H7 (cell line): ENCODE results near the gene DAPK2. TPM values are rescaled to one million over a fixed set of nuclear protein-coding genes. Genes with fewer than 3 reads are reported as not detected.
A peak's percentile ranks its signal among the peaks of the same experiment; 100 is the strongest.
"Not testable (repeated sequence)": the region's sequence is repeated elsewhere in the genome, so short reads cannot be mapped to it uniquely, and the experiment has no call there.

Source experiments
- DNase-seq: peaks from one replicate; pipeline ENCODE4 v3.0.0; 2012
- H3K27me3 ChIP-seq: 2 replicates; pipeline ENCODE4 v1.6.0; 2011; ENCODE audit warnings: mild to moderate bottlenecking, low read length; ENCODE audit not compliant: control insufficient read depth, insufficient read depth
- H3K36me3 ChIP-seq: replicated peaks from 2 replicates; pipeline ENCODE4 v1.5.1; 2011; ENCODE audit warnings: low read length; ENCODE audit not compliant: control insufficient read depth, insufficient read depth
- H3K4me3 ChIP-seq: 2 replicates; pipeline ENCODE4 v1.5.1; 2011; ENCODE audit warnings: low read depth, mild to moderate bottlenecking, control low read depth, low read length, moderate library complexity; ENCODE audit not compliant: insufficient read depth
- total RNA-seq: library from RNA; depleted of rRNA; stranded (reverse); fragments of >200 nt; shearing (Covaris generic); gene quantifications from 2 replicates; pipeline ENCODE4 v1.2.3, GENCODE V29; 2014

DAPK2 gene
- total RNA-seq, 1 experiment from 2014 or later = 1.9 TPM

- Histone ChIP-seq H3K36me3 (peaks cover 4% of the 10 kb centered on the region), H3K4me3 (no peak overlapping the region), H3K27me3 (no peaks in the 10 kb centered on the region)
- DNase-seq = no peak
These were observed 23.8 kb upstream of the DAPK2 start for GRCh38 chr15:64070106-64070505.

GRCh38 chr15:64068133-64068532 lies 21.8 kb upstream of the DAPK2 start:
- no peak for DNase-seq

DNA sequence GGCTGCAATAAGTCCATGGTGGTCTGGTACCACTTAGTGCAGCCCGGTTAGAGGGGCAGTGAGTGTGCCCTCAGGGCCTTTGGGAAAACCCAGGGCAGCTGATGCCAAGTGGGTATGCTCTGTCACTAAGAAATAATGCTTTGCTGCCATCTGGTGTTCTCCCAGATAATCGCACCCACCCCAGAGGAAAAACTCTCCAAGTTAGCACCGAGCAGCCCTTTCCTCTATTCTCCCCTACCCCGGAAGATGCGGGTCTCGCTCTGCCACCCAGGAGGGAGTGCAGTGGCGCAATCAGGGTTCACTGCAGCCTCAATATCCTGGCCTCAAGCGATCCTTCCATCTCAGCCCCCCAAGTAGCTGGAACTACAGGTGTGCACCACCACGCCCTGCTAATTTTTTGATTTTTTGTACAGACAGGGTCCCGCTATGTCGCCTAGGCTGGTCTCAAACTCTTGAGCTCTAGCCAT lies 21.3 kb upstream of the DAPK2 start:
- Histone ChIP-seq H3K36me3 (peaks cover 4% of the 10 kb centered on the region), H3K27me3 (no peaks in the 10 kb centered on the region), H3K4me3 (no peak overlapping the region)
- DNase-seq = peak; percentile 83

More at GRCh38 chr15:64068133-64068532, 21.8 kb upstream of the DAPK2 start:
- H3K36me3 ChIP-seq = peaks cover 4% of the 10 kb centered on the region
- no peak overlapping the region for H3K4me3 ChIP-seq
- H3K27me3 ChIP-seq = no peaks in the 10 kb centered on the region

GRCh38 chr15:64066451-64066850 lies 20.2 kb upstream of the DAPK2 start:
- DNase-seq = no peak
- peaks cover 2% of the 10 kb centered on the region for H3K36me3 ChIP-seq
- no peak overlapping the region for H3K4me3 ChIP-seq
- H3K27me3 ChIP-seq = no peaks in the 10 kb centered on the region

DNA sequence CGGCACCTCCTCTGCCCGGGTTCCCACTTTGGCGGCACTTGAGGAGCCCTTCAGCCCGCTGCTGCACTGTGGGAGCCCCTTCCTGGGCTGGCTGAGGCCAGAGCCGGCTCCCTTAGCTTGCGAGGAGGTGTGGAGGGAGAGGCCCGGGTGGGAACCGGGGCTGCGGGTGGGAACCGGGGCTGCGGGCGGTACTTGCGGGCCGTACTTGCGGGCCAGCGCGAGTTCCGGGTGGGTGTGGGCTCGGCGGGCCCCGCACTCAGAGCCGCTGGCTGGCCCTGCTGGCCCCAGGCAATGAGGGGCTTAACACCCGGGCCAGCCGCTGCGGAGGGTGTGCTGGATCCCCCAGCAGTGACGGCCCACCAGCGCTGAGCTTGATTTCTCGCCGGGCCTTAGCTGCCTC lies 14.4 kb upstream of the DAPK2 start:
- H3K4me3 ChIP-seq = no peak overlapping the region
- no peaks in the 10 kb centered on the region for H3K27me3 ChIP-seq
- H3K36me3 ChIP-seq = no peaks in the 10 kb centered on the region
- DNase-seq = no peak

- H3K27me3 ChIP-seq, DNase-seq: not testable (repeated sequence)
These were observed 12.8 kb upstream of the DAPK2 start for GRCh38 chr15:64059104-64059503.

GRCh38 chr15:64058279-64058678 lies 12.0 kb upstream of the DAPK2 start:
- Histone ChIP-seq H3K4me3 (no peak overlapping the region), H3K36me3 (no peaks in the 10 kb centered on the region), H3K27me3 (no peaks in the 10 kb centered on the region)
- no peak for DNase-seq

More at GRCh38 chr15:64059104-64059503, 12.8 kb upstream of the DAPK2 start:
- not testable (repeated sequence) for H3K4me3 ChIP-seq, H3K36me3 ChIP-seq

- not testable (repeated sequence) for H3K4me3 ChIP-seq, DNase-seq, H3K36me3 ChIP-seq, H3K27me3 ChIP-seq
These were observed 7.4 kb upstream of the DAPK2 start for GRCh38 chr15:64053674-64054073.

DNA sequence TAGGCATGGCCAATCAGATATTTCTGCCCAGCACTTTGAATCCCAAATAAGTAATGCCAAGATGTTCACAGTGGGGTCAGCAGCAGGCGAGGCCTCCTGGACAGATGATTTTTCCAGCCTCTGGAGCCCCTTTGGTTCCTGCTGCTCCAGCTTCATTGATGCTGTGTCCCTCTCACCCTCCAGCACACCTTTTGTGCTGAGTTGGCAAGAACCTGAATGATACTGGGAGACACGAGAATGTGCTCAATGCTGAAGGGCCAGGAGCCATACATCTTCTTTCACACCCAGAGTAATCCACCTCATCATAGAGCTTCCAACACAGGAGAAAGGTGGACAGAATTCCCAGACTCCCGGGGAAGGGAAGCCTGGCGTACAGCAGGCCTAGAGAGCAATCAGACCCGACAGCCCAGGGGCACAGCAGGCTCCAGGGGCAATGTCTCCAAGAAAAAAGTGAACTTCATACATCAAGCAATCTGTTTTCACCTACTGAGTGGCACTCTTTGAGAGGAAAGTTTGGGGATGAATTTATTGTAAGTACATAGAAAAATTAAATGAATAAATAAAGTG lies 6.7 kb upstream of the DAPK2 start:
- no peak for DNase-seq
- H3K36me3 ChIP-seq = no peaks in the 10 kb centered on the region
- H3K4me3 ChIP-seq = no peak overlapping the region
- peaks cover 3% of the 10 kb centered on the region; the same call in 1 of the 2 replicates for H3K27me3 ChIP-seq

DNA sequence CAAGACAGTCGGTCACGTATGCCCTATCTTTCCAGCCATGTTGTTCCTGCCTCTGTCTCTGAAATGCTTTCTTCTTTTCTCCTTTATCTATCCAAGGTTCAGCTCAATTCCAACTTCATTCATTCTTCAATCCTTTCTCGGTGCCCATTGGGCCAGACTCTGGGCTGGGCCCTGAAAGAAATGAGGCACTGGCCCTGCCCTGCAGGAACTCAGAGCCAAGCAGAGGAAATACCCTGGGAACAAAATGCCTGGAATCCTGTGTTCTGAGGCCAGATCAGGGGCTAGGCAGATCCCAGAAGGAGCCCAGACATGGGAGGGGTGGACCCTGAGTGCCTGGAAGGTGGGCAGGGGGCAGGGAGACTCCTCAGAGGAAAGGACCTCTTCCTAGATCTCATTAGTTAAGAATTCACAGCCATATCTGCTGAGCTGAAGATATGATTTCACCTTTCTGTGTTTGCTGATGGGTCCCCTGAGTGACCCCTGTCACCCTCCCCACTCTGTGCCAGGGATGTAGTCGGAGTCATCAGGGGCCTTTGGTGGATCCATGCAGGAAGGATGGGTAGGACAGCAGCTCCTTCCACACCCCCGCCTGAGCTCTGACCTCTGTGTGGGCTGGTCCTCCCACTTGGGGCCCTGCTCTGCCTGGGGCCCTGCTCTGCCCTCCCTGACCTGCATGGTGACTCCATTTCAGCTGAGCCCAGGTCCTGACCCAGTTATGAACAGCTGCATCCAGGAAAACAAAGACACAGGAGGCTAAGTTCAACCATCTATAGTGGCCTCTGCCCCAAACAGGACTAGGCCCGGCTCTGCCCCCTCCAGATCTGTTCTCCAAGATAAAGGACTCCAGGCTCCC lies 5.3 kb upstream of the DAPK2 start:
- peaks cover 15% of the 10 kb centered on the region for H3K27me3 ChIP-seq
- H3K36me3 ChIP-seq = no peaks in the 10 kb centered on the region
- DNase-seq = no peak
- no peak overlapping the region for H3K4me3 ChIP-seq

DNA sequence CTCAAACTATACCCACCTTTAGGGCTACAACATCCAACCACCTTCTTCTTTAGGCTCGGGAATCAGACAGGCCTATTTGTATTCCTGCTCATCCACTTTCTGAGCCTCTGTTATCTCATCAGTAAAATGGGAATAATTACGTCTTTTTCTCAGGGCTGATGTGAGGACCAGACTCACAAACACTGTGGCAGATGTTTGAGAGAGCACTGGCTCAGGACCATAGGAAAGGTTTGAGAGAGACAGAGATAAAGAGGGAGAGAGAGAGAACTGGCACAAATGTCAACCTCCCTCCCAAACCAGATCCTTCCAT lies 4.8 kb upstream of the DAPK2 start:
- Histone ChIP-seq H3K36me3 (no peaks in the 10 kb centered on the region), H3K4me3 (no peak overlapping the region), H3K27me3 (peaks cover 17% of the 10 kb centered on the region)
- DNase-seq = no peak

GRCh38 chr15:64050281-64051092 lies 4.2 kb upstream of the DAPK2 start:
- no peak overlapping the region for H3K4me3 ChIP-seq
- peak; percentile 59 for DNase-seq
- peaks cover 23% of the 10 kb centered on the region for H3K27me3 ChIP-seq
- H3K36me3 ChIP-seq = no peaks in the 10 kb centered on the region

- Histone ChIP-seq H3K27me3 (peaks cover 36% of the 10 kb centered on the region), H3K36me3 (no peaks in the 10 kb centered on the region), H3K4me3 (no peak overlapping the region)
- no peak for DNase-seq
These were observed 2.6 kb upstream of the DAPK2 start for GRCh38 chr15:64048781-64049460.

DNA sequence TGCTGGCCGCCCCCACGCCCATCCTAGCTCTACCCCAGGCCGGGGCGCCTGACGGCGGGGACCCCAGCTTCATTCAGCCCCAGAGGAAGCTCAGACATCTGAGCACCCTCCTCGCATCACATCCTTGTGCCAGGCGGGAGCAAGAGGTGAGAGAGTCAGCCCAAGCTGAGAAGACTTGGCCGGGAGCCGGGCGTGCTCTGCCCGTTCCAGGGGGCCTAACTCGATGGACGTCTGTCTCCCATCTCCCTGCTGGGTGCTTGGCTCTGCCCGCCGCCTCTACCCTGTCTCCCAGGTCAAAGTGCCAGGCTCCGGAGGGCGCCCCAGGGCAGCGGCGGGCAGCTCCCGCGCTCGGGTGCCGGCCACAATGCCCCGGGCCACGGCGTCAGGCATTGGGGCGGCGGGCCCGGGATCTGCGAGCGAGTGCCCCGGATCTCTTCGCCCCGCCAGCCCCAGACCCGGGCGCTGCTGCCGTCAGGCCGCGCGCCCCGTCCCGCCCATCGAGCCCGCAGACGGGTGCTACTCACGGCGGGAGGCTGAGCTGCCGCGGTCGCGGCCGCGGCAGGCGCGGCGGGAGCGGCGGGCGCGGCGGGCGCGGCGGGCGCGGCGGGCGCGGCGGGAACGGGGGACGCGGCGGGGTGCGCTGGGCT lies 388 bp downstream of the DAPK2 start:
- no peaks in the 10 kb centered on the region for H3K36me3 ChIP-seq
- peak overlapping the region; percentile 41 for H3K4me3 ChIP-seq
- peaks cover 36% of the 10 kb centered on the region for H3K27me3 ChIP-seq
- peak; percentile 89 for DNase-seq
